BJ (cell line): ENCODE results near the gene ZBTB32. TPM values are rescaled to one million over a fixed set of nuclear protein-coding genes. Genes with fewer than 3 reads are reported as not detected.

Experiments
- CTCF ChIA-PET: fragments of 350-600 bp; formaldehyde crosslinking; extraction: SDS; loops from one replicate; lab custom pipeline; 2021; ENCODE audit warnings: antibody characterized with exemption, inconsistent platforms; lab: Yijun Ruan, JAX
- POLR2A ChIA-PET: fragments of 300-600 bp; sonication (Branson Sonifier 250); formaldehyde crosslinking; extraction: SDS; loops from one replicate; lab custom pipeline; 2021; ENCODE audit warnings: antibody characterized with exemption; lab: Charles Lee
- DNase-seq: peaks from one replicate; pipeline ENCODE4 v3.0.0-alpha.2; 2011; ENCODE audit warnings: low read depth
- H3K27me3 ChIP-seq: 2 replicates; pipeline ENCODE4 v1.6.0; 2011; ENCODE audit warnings: low read length; ENCODE audit not compliant: control insufficient read depth, insufficient read depth
- H3K36me3 ChIP-seq: 2 replicates; pipeline ENCODE4 v1.5.1; 2011; ENCODE audit warnings: low read length; ENCODE audit not compliant: control insufficient read depth, insufficient read depth
- H3K4me3 ChIP-seq: 2 replicates; pipeline ENCODE4 v1.5.1; 2011; ENCODE audit warnings: low read depth, mild to moderate bottlenecking, control low read depth, low read length
- CTCF ChIP-seq: IDR thresholded peaks from 2 replicates; pipeline ENCODE4 v1.5.1; 2011; ENCODE audit warnings: low read depth, mild to moderate bottlenecking, control low read depth, inconsistent platforms, low read length, moderate library complexity; ENCODE audit not compliant: insufficient read depth
- polyA plus RNA-seq: library from polyadenylated mRNA; depleted of rRNA; stranded (reverse); fragments of >200 nt; gene quantifications from 2 replicates; pipeline ENCODE4 v1.2.3, GENCODE V29; 2011

Gene ZBTB32
- polyA plus RNA-seq, 1 experiment, result not detected

GRCh38 chr19:35731779-35732405, 27.5 kb downstream of the ZBTB32 start:
- ChIA-PET POLR2A (no interaction called here), CTCF (interaction anchor here (1.2 kb wide), 1 partner anchor 9 kb away, joined by 3 read pairs; no protein-coding TSS in a partner anchor)
- no peak for TF ChIP-seq CTCF
- no peak overlapping the region for H3K4me3 ChIP-seq
- no peaks in the 10 kb centered on the region for H3K27me3 ChIP-seq
- no peak for DNase-seq
- H3K36me3 ChIP-seq, result peaks cover 68% of the 10 kb centered on the region

- ChIA-PET POLR2A (no interaction called here), CTCF (interaction anchor here (1.2 kb wide), 1 partner anchor 8 kb away, joined by 3 read pairs; no protein-coding TSS in a partner anchor)
- peaks cover 66% of the 10 kb centered on the region for H3K36me3 ChIP-seq
- no peak for DNase-seq
- H3K27me3 ChIP-seq, result no peaks in the 10 kb centered on the region
- no peak for TF ChIP-seq CTCF
- H3K4me3 ChIP-seq, result no peak overlapping the region
Measured at GRCh38 chr19:35732540-35733179, 28.3 kb downstream of the ZBTB32 start.

GRCh38 chr19:35733180-35734125, 29.1 kb downstream of the ZBTB32 start:
- no peak for DNase-seq
- peaks cover 65% of the 10 kb centered on the region for H3K36me3 ChIP-seq
- no peaks in the 10 kb centered on the region for H3K27me3 ChIP-seq
- H3K4me3 ChIP-seq, result no peak overlapping the region
- TF ChIP-seq CTCF, result no peak
- POLR2A ChIA-PET, result no interaction called here
- CTCF ChIA-PET, result no interaction called here

- Histone ChIP-seq H3K27me3 (no peaks in the 10 kb centered on the region), H3K4me3 (no peak overlapping the region), H3K36me3 (peaks cover 60% of the 10 kb centered on the region)
- ChIA-PET POLR2A (no interaction called here), CTCF (no interaction called here)
- no peak for DNase-seq
- no peak for TF ChIP-seq CTCF
Measured at GRCh38 chr19:35734273-35734672, 29.9 kb downstream of the ZBTB32 start.

- ChIA-PET POLR2A (no interaction called here), CTCF (no interaction called here)
- no peak for TF ChIP-seq CTCF
- Histone ChIP-seq H3K36me3 (peaks cover 56% of the 10 kb centered on the region), H3K27me3 (no peaks in the 10 kb centered on the region), H3K4me3 (no peak overlapping the region)
- DNase-seq, result no peak
Measured at GRCh38 chr19:35734889-35735288, 30.5 kb downstream of the ZBTB32 start.
